Stimulated activated CD4-positive, alpha-beta T cell treated with anti-CD3 and anti-CD28 coated beads, Interleukin-4, amount 100 ng/mL, for 24 hours (primary cell): ENCODE data around the gene CEP135.
"Not testable (repeated sequence)": the region's sequence is repeated elsewhere in the genome, so short reads cannot be mapped to it uniquely, and the experiment has no call there.

ENCODE experiments used
- DNase-seq: peaks from one replicate; pipeline ENCODE4 v3.0.0-alpha.2; 2020

Gene CEP135

GRCh38 chr4:56040842-56041241, 92.1 kb downstream of the CEP135 start:
- DNase-seq, result no peak

- no peak for DNase-seq
Observed at GRCh38 chr4:56042225-56042624, 93.5 kb downstream of the CEP135 start.

- no peak for DNase-seq
Observed at GRCh38 chr4:56048383-56048701, 99.6 kb downstream of the CEP135 start.

- DNase-seq, result peak; percentile 33
Observed at GRCh38 chr4:56048702-56049431, 100.1 kb downstream of the CEP135 start.

- no peak for DNase-seq
Observed at GRCh38 chr4:56050625-56051024, 101.9 kb downstream of the CEP135 start.

GRCh38 chr4:56051029-56051709, 102.4 kb downstream of the CEP135 start:
- DNase-seq, result no peak

- no peak for DNase-seq
Observed at GRCh38 chr4:56051710-56052075, 102.9 kb downstream of the CEP135 start.

GRCh38 chr4:56052481-56052880, 103.7 kb downstream of the CEP135 start:
- no peak for DNase-seq

- no peak for DNase-seq
Observed at GRCh38 chr4:56052966-56053365, 104.2 kb downstream of the CEP135 start.

GRCh38 chr4:56055027-56055977, 106.6 kb downstream of the CEP135 start:
- no peak for DNase-seq

GRCh38 chr4:56055991-56056390, 107.2 kb downstream of the CEP135 start:
- no peak for DNase-seq

GRCh38 chr4:56058555-56058954, 109.8 kb downstream of the CEP135 start:
- no peak for DNase-seq

GRCh38 chr4:56060036-56060435, 111.3 kb downstream of the CEP135 start:
- DNase-seq, result no peak

- no peak for DNase-seq
Observed at GRCh38 chr4:56062106-56062505, 113.4 kb downstream of the CEP135 start.

- DNase-seq, result no peak
Observed at GRCh38 chr4:56062526-56063145, 113.9 kb downstream of the CEP135 start.

- no peak for DNase-seq
Observed at GRCh38 chr4:56066493-56066892, 117.7 kb downstream of the CEP135 start.

GRCh38 chr4:56067826-56068225, 119.1 kb downstream of the CEP135 start:
- DNase-seq, result no peak

- not testable (repeated sequence) for DNase-seq
Observed at GRCh38 chr4:56072730-56073129, 124.0 kb downstream of the CEP135 start.

- DNase-seq, result no peak
Observed at GRCh38 chr4:56077676-56078075, 128.9 kb downstream of the CEP135 start.

GRCh38 chr4:56078866-56079265, 130.1 kb downstream of the CEP135 start:
- no peak for DNase-seq

- no peak for DNase-seq
Observed at GRCh38 chr4:56080384-56080783, 131.6 kb downstream of the CEP135 start.

- no peak for DNase-seq
Observed at GRCh38 chr4:56082829-56083228, 134.1 kb downstream of the CEP135 start.
